ENCODE data around the gene TMEM25. TPM values are rescaled to one million over a fixed set of nuclear protein-coding genes. Genes with fewer than 3 reads are reported as not detected.
"Not testable (repeated sequence)": the region's sequence is repeated elsewhere in the genome, so short reads cannot be mapped to it uniquely, and the experiment has no call there.

The TMEM25 gene
- total RNA-seq, 1 donor from 2014 or later = 5.5 TPM

- intact Hi-C loops (cut with micrococcal nuclease) = not testable (repeated sequence)
Observed at GRCh38 chr11:118577995-118578394, 47.0 kb downstream of the TMEM25 start.

- intact Hi-C loops (cut with micrococcal nuclease) = no loop called here
Observed at GRCh38 chr11:118581057-118581456, 50.1 kb downstream of the TMEM25 start.

Other genes with a start within 250 kb of the TMEM25 start
- 576 and 590 TPM in 2 replicates for gene CD3E, start 226.5 kb upstream of the TMEM25 start, total RNA-seq
- 474 and 495 TPM in 2 replicates for gene CD3D, start 188.5 kb upstream of the TMEM25 start, total RNA-seq
- gene CD3G, start 186.8 kb upstream of the TMEM25 start, total RNA-seq = 221 and 225 TPM in 2 replicates
- gene UBE4A, start 171.6 kb upstream of the TMEM25 start, total RNA-seq = 44.1 and 44.9 TPM in 2 replicates
- gene ATP5MG, start 129.6 kb upstream of the TMEM25 start, total RNA-seq = 284 and 288 TPM in 2 replicates
- 94.1 and 94.9 TPM in 2 replicates for gene KMT2A, start 94.7 kb upstream of the TMEM25 start, total RNA-seq
- gene TTC36, start 3.7 kb upstream of the TMEM25 start, total RNA-seq = 0.66 and 0.75 TPM in 2 replicates
- 9.1 and 9.7 TPM in 2 replicates for gene IFT46, start 34.7 kb downstream of the TMEM25 start, total RNA-seq
- gene ARCN1, start 41.2 kb downstream of the TMEM25 start, total RNA-seq = 105 and 110 TPM in 2 replicates
- 0.34 and 0.36 TPM in 2 replicates for gene PHLDB1, start 76.4 kb downstream of the TMEM25 start, total RNA-seq
- not detected in 2 replicates for gene TREH, start 148.5 kb downstream of the TMEM25 start, total RNA-seq

Data from T-helper 2 cell treated with Interferon-gamma antibody and Interleukin-4, amounts not matched to agents 100 ng/mL and 5 ng/mL, for 36 hours (primary cell).